Measurements from ENCODE around the gene DENND1A.

DNA sequence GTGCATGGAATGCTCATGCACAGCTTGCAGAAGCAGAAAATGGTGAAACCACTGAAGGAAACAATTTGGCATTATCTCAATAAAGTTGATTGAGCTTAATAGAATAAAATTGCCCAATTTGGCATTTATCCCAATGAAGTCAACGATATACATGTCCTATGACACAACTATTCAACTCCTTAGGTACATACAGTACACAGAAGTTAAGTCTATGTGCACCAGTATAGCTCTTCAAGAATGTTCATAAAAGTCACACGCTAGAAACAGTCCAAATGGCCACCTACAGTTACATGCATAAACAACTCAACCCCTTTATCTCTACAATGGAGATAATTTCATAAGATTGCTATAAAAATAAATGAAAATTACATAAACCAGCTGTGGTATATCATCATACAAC is 184.5 kb downstream of the DENND1A start:
- TF ChIP-seq POLR2A (IDR thresholded peaks at IDR 0.05): no peak
- TF ChIP-seq, protein P1, sequence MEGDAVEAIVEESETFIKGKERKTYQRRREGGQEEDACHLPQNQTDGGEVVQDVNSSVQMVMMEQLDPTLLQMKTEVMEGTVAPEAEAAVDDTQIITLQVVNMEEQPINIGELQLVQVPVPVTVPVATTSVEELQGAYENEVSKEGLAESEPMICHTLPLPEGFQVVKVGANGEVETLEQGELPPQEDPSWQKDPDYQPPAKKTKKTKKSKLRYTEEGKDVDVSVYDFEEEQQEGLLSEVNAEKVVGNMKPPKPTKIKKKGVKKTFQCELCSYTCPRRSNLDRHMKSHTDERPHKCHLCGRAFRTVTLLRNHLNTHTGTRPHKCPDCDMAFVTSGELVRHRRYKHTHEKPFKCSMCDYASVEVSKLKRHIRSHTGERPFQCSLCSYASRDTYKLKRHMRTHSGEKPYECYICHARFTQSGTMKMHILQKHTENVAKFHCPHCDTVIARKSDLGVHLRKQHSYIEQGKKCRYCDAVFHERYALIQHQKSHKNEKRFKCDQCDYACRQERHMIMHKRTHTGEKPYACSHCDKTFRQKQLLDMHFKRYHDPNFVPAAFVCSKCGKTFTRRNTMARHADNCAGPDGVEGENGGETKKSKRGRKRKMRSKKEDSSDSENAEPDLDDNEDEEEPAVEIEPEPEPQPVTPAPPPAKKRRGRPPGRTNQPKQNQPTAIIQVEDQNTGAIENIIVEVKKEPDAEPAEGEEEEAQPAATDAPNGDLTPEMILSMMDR (IDR thresholded peaks at IDR 0.05): no peak

Data from heart left ventricle (tissue), 13 donors.